HG03039 (cell line): Measurements from ENCODE around the gene PSORS1C2.
A peak's percentile ranks its signal among the peaks of the same experiment; 100 is the strongest.
"Not testable (repeated sequence)": the region's sequence is repeated elsewhere in the genome, so short reads cannot be mapped to it uniquely, and the experiment has no call there.

Experiments
- ATAC-seq: cut with Tn5 transposase; IDR thresholded peaks from one replicate; pipeline ENCODE4 v1.9.1; 2021; ENCODE audit warnings: mild to moderate bottlenecking, moderate library complexity; ENCODE audit not compliant: unreplicated experiment

Gene PSORS1C2

DNA sequence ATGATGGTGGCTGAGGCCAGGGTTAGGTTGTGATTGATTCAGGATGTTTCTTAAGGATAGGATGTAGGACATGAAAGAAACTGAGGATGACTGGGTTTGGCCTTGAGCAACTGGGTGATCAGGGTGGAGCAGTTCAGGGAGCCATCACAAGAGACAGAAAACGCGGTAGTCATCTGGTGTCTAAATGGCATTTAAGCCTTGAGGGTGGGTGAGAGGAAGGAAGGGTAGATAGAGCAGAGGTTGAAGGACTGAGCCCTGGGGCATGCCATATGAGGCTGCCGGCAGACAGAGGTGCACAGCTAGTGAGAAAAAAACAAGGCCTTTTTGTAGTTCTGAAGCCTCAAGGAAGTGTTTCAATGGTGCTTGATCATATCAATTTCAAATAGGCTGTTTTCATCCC, 29.7 kb upstream of the PSORS1C2 start:
- no peak for ATAC-seq

DNA sequence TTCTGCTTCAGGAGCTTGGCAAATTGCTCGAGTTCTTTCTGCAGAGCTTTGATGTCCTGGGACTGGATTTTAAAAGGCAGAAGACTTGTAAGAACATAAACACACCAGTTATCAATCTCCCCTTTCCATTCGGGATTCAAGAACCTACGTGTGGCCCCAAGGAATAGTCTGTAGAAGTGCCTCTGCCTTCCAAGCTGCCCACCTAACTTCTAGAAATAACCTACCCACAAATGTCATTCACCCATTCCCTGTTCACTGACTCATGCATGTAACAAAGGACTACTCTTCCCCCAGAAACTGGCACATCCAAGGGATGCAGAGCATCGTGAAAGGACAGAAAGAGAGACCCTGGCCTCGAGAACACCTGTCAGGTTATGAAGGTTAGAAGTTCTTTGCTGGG, 27.1 kb upstream of the PSORS1C2 start:
- ATAC-seq = no peak

DNA sequence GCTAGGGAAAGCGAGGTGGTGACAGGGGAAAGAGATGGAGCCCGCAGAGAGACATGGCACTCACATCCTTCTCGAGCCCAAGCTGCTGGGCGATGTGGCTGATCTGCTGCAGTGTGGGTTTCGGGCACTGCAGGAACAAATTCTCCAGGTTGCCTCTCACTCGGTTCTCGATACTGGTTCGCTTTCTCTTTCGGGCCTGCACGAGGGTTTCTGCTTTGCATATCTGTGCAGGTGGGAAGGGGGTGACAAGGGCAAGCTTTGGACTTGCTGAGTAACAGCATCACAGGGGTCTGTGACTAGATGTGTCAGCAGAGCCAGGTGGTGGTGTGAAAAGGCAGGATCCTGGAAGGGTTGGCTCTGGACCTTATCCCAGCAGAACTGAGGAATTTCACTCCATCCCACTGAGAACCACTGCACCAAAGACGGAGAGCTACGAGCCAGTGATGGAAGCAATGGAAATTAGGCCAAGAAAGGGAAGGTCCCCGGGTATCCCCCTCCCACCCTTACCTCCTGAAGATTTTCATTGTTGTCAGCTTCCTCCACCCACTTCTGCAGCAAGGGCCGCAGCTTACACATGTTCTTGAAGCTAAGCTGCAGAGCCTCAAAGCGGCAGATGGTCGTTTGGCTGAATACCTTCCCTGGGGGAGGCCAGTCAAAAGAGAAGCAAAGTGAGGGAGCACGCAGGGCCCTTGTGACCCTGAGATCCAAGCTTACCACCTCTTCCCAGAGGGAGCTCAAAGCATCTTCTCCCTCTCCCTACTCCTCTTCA, 26.4 kb upstream of the PSORS1C2 start:
- ATAC-seq = peak; percentile 46

DNA sequence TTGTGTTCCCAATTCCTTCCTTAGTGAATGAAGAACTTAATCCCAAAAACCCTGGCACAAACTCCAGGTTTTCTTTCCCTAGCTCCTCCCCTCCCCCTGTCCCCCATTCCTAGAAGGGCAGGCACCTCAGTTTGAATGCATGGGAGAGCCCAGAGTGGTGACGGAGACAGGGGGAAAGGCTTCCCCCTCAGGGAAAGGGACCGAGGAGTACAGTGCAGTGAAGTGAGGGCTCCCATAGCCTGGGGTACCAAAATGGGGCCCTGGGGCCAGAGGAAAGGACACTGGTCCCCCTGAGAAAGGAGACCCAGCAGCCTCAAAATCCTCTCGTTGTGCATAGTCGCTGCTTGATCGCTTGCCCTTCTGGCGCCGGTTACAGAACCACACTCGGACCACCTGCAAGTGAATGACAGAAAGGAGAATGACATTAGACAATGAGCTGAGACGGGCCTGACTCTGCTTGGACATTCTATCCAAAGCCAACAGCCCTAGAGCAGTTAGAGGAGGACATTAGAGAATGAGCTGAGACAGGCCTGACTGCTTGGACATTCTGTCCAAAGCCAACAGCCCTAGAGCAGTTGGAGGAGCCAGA, 25.7 kb upstream of the PSORS1C2 start:
- not testable (repeated sequence) for ATAC-seq

DNA sequence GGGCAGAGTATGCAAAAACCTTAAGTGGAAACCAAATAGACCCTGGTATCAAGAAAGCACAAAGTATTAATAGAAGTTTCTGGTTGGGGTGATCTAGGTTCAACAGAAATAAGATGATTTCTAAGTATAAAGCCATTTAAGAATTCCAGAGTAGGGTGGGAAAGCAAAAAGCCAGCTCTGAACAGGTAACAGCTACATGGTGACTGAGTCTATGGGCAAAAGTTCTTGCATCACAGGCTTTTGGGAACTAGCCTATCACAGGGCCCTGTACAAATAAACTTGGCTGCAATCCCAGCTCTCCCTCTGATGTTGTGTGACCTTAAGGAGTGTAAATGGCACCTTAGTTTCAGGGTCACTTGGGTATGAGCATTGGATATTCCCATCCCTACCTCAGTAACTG, 25.1 kb upstream of the PSORS1C2 start:
- no peak for ATAC-seq

DNA sequence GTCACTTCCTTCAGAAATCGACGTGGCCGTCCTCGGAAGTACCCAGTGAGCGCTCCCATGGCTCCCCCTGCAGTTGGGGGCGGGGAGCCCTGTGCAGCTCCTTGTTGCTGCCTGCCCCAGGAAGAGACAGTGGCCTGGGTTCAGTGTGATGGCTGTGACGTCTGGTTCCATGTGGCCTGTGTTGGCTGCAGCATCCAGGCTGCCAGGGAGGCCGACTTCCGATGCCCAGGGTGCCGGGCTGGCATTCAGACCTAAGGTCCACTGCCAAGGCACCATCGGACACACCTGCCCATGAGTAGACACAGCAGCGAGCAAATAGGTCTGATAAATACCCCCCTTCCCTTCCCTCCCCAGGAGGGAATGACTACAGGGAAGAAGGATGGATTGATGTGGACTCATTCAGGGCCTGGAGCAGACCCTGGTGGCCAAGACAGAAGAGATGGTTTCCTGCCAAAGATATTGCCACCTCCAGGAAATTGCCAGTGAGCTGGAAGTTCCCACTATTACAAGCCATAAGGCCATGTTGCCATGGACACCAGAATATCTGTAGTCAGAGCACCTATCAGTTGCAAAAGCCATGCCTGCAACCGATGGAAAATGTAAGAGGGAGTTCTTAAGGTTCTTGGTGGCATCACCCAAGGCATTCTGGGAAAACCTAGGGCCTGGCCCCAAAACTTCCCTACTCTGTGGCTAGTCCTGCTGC, 23.7 kb upstream of the PSORS1C2 start:
- ATAC-seq = no peak

DNA sequence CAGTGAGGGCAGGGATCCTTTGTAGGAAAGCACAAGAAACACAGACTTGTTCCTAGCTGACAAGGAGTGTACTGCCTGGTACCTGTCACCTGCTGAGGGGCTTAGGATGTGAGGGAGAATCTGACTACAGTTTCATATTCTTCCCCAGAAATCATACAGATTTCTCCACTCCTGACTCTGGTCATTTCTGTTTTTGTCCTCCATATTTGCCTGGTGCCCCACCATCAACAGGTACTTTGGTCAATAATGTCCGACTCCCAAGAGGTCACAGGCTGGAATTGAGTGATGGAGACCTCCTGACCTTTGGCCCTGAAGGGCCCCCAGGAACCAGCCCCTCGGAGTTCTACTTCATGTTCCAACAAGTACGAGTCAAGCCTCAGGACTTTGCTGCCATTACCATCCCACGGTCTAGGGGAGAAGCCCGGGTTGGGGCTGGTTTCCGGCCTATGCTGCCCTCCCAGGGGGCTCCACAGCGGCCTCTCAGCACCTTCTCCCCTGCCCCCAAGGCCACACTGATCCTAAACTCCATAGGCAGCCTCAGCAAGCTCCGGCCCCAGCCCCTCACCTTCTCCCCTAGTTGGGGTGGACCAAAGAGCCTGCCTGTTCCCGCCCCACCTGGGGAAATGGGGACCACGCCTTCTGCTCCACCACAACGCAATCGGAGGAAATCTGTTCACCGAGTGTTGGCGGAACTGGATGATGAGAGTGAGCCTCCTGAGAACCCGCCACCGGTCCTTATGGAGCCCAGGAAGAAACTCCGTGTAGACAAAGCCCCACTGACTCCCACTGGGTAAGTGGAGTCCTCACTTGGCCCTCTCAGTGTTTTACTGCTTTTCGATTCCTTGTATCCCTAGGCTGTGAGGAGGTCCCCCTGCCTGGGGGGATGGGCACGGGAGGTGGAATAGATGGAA, 22.6 kb upstream of the PSORS1C2 start:
- ATAC-seq = no peak

DNA sequence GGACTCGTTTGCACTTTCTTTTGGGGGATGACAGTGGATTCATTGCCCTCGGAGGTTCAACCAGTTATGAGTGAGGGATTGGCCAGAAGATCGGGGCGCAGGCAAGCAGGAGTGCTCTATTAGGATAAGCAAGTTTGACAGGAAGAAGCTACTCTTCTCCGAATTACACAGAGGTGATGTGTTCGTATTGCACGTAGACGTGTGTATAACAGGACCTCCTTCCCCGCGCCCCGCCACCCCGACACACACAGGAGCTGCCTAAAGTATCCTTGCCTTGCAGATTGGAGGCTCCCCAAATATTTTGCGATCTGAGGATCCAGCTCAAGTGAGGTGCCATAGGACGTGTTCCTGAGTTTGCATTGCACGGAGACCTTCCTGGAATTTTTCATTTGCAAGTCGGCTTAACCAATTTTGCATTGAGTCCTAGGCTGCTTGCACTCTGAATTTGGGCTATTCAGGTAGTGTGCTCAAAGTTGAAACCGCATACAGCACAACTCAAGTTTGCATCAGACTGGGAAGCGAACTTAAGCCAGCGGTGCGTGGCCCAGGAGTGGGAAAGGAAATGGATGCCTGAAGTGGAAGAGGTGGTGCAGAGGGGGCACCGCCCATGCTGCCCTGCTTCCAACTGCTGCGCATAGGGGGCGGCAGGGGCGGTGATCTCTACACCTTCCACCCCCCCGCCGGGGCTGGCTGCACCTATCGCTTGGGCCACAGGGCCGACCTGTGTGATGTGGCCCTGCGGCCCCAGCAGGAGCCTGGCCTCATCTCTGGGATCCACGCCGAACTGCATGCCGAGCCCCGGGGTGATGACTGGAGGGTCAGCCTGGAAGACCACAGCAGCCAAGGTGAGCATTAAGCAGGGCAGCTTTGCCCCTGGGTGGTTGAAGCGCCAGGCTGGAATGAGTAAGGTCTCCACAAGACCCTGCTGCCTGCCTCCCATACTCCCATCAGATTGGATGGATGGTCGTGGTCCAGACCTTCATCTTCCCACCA, 20.3 kb upstream of the PSORS1C2 start:
- no peak for ATAC-seq

DNA sequence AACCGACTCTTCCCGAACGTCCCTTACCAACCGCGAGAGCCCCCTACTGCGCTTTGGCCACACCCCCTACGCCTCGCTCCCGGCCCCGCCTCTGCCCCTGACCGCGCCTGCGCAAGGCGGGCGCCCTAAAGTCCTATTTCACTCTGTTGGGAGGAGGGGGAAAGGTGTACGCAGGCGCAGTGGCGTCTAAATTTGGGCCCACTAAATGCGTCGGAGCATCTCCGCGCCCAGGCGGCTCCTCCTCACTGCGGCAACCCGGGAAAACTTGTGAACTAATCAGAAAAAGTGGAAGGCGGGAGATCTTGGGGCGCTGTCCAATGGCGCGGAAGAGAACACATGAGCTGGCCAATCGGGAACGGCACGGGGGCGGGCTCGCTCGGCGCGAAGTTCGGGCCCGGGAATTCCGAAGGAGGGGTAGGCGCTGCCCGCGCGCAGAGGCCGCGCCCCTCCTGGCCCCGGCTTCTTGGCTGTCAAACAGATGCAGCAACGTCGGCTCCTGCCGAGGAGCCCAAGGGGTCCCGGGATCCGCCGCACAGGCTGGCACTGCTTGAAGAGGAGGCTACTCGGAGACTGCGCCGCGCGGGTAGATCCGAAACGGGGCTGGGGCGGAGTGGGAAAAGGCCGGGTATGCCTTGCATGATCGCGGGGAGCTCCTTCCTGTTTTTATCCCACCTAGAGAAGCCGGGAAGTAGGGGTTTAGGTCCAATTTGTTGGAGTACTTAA, 19.4 kb upstream of the PSORS1C2 start, which contains the start of gene TCF19:
TCF19 (plus strand) TSS at position 450 of the 723 bp plus-strand sequence. CDS start 881 bp downstream, outside the sequence.
- peak; percentile 75 for ATAC-seq

DNA sequence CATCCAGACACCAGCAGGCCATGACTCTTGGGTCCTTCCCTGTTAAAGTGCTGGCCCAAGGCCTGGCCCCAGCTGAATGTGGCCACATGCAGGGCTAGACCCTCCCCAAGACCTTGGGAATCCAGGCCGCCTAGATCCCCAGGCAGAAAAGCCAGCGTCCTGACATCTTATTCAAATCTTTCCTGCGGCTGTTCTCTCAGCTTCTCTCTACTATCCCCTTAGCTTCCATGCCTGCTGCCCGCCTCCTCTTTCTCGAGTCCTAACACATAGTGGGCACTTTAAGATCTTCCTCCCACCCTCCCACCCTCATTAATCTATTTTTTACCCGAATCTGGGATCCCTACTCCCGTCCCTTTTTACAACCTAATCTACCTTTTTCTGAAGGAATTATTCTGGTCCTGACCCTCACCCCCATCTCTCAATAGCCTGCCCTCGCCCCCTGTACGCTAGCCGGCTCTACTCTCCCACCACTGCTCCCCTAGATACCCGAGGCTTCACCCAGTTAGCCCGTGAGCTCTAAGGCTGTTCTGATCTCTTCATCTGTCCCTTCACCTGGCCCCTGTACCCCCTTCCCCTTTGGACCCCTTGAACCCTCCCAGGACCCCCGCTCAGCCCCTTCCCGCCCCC, 18.8 kb upstream of the PSORS1C2 start, which contains the start of gene CCHCR1:
CCHCR1 (minus strand) TSS at position 290 of the 627 bp plus-strand sequence; CDS start at position 88, 202 bp downstream.
- no peak for ATAC-seq

DNA sequence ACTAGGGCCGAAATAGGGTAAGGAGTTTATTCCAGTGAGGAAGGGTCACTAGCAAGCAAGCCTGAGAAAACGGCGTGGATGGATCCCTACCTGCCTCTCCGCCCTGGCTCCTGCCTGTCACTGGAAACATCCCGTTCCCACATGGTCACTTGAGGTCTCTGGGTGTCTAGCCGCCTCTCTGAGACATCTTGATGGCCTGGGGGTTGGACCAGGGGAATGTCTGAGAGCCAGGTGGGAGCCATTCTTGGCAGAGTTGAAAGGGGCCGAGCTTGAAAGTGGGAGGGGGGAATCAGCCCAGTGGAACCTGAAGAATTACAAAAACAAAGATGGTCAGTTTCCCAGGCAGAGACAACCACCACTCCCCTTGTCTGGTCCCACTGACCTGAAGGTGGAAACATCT, 17.8 kb upstream of the PSORS1C2 start:
- no peak for ATAC-seq

DNA sequence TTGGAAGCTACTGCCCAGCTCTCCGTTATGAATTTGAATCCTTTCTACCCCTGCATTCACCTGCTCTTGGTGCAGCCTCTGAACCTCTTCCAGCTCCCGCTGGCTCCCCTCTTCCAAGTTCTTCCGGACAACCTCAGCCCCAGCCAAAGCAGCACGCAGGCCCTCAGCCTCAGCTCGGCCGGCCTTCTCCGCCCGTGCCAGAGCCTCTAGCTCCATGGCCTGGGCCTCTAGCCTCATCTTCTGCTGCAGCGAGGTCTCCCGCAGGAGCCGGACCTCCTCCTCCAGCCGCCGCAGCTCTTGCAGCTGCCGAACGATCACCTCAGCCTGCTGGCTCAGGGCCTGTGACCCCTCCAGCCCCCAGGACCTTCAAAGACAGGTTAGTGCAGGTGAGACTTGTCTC, 15.6 kb upstream of the PSORS1C2 start:
- no peak for ATAC-seq

DNA sequence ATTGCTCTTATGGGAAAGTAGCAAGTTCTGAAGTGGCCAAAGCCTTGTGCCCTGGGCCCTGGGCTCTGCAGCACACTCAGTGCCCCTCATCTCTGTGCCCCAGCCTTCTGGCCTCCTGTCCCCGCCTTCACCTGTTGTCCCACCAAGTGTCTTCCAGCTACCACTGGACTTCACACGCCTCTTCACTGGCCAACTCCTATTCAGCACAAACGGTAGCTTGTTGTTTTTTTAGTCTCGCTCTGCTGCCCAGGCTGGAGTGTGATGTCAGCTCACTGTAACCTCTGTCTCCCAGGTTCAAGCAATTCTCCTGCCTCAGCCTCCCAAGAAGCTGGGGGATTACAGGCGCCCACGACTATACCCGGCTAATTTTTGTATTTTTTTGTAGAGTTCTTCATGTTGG, 13.9 kb upstream of the PSORS1C2 start:
- no peak for ATAC-seq

DNA sequence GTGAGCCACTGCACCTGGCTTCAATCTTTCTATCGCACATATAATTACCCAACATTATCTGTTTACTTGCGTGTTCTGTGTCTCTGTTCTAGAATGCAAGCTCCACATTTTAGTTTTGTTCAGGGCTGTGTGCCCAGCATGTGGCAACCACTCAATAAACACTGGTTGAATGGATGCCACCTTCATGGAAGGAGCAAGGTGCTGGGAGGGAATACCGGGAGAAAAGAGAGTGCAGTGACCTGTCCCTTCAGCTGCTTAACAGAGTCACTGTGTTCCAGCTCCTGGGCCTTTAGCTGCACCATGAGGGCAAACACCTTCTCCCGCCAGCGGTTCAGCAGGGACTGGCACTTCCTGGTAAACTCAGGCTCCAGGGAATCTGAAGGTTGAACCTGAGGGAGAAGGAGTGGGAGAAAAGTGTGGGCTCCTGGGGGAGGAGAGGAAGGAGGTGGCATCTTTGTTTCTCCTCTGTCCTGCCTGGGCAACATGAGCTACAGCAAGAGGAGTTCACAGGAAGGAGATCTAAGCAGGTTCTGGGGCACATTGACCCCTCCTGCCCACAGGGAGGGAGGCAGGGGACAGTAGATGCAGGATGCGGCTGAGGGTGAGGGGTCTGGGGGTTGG, 11.1 kb upstream of the PSORS1C2 start:
- no peak for ATAC-seq

DNA sequence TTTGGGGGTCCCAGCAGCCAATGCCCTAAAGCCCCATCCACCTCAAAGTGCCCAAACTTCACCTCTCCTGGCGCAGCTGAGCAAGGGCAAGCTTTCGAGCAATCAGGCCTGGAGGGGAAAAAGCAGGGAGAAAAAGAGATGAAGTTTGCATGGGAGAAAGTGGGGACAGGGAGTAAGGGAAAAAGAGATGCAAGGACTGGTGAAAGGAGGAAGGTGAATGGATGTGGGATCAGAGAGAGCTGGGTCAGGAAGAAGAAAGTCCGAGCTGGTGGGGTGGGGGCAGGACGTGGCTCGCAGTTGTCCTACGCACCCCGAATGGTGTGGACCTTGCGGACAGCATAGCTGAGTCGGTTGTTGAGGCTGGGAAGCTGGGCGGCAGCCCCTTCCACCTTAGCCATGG, 6.5 kb upstream of the PSORS1C2 start:
- no peak for ATAC-seq

DNA sequence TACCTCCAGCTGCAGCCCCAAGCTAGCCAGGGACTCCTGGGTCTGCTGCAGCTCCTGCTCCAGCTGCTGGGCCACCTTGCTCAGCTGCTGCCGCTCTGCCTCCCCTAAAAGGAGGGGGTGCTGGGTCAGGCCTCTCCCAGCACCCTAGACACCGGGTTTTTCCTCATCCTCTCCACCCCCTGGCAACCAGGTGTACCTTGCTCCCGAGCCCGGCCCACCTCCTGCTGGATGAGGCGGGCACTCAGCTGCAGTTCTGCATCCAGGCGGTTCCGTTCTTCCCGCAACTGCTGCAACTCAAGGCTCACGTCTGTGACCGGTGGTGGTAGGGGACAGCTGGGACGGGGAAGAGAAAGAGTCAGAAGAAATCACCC, 6.1 kb upstream of the PSORS1C2 start:
- no peak for ATAC-seq

DNA sequence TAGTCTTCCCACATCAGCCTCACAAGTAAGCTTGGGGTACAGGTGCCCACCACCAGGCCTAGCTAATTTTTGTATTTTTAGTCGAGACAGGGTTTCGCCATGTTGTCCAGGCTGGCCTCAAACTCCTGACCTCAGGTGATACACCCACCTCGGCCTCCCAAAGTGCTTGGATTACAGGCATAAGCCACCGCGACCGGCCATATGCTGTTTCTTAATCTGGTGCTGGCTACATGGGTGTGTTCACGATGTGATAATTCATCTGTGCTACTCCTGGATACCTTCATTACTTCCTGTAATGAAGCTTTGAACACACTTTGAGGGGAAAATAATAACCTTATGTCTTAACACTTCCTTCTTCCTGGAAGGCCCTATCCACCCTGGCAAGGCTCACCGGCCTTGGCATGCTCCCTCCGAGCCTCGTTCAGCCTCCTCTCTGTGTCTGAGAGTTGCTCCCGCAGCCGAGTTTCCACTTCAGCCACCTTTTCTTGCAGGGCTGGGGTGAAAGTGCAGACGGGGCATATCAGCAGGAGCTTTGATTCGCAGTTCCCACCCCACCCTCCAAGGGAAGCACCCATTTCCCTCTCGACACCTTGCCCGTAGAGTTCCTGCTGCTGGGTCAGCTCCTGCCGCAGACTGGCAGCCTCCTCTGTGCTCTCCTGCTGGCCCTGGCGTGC, 5.6 kb upstream of the PSORS1C2 start:
- no peak for ATAC-seq

DNA sequence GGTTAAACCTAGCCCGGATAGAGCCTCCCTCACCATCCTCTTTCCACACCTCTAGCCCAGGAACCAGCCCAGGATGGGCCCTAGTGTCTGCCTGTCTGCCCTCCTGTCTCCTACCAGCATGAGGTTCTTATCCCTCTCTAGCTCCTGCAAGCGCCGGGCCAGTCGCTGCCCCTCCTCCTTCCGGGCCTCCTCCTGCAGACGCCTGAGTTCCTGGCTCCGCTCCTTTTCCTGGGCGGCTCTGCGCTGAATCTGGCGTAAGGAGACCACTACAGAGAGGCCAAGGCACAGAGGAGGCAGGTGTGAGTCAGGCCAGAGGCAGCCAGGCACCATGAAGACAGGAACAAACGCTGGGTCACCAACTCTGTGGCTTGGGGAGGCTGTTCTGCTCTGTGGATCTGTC, 4.3 kb upstream of the PSORS1C2 start:
- ATAC-seq = no peak
